ENCODE results near the gene BCCIP.

The BCCIP gene

GRCh38 chr10:125846894-125847293 is 23.5 kb downstream of the BCCIP start:
- Mint-ChIP-seq H3K4me3 (no peak overlapping the region), H3K4me1 (ENCODE audit: low read depth) (no peaks in the 10 kb centered on the region), H3K27me3 (no peaks in the 10 kb centered on the region), H3K36me3 (peaks cover 9% of the 10 kb centered on the region), H3K9me3 (ENCODE audit: low read depth) (no peaks in the 10 kb centered on the region), H3K27ac (no peak overlapping the region)

DNA sequence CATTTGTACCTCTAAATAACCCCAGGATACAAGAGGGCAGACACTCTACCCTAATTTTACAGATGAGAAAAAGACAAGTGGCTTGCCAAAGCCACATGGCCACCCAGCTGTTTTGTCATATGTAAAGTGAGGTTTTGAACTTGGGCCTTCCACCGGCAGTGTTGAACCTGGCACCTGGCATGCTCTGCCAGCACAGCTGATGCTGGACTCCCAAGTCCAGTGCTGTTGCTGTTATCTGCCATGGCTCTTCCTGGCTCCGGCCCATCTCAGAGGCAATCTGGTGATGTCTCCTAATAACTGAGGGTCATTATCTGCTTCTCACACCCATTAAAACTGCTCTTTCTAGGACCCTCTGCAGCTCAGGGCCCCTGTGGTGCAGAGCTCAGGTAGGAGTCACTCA is 25.0 kb downstream of the BCCIP start:
- Mint-ChIP-seq H3K9me3 (ENCODE audit: low read depth) (no peaks in the 10 kb centered on the region), H3K27ac (no peak overlapping the region), H3K4me1 (ENCODE audit: low read depth) (no peaks in the 10 kb centered on the region), H3K4me3 (no peak overlapping the region), H3K27me3 (no peaks in the 10 kb centered on the region), H3K36me3 (peaks cover 13% of the 10 kb centered on the region)

GRCh38 chr10:125848857-125849256 is 25.5 kb downstream of the BCCIP start:
- Mint-ChIP-seq H3K4me1 (ENCODE audit: low read depth) (no peaks in the 10 kb centered on the region), H3K4me3 (no peak overlapping the region), H3K27ac (no peak overlapping the region), H3K27me3 (no peaks in the 10 kb centered on the region), H3K36me3 (peaks cover 13% of the 10 kb centered on the region), H3K9me3 (ENCODE audit: low read depth) (no peaks in the 10 kb centered on the region)

DNA sequence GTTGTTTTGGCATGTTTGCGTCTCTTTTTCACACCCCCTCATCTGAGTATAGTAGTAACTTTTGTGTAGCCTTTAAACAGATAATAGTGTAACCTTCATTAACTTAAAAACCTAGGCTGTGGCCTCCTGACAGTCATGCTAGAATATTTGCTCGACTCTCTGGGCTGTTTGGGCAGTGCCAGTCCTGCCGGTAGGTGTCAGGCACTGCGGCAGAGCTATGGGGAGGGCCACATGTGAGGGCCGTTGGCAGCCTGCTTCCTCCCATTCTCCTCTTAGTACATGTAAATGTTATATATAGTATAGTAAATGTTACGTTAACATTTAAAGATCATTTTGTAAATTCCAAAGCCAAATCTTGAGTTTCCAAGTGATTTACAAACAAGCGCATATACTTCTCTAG is 26.1 kb downstream of the BCCIP start:
- H3K27me3 Mint-ChIP-seq: no peaks in the 10 kb centered on the region
- H3K4me3 Mint-ChIP-seq: no peak overlapping the region

DNA sequence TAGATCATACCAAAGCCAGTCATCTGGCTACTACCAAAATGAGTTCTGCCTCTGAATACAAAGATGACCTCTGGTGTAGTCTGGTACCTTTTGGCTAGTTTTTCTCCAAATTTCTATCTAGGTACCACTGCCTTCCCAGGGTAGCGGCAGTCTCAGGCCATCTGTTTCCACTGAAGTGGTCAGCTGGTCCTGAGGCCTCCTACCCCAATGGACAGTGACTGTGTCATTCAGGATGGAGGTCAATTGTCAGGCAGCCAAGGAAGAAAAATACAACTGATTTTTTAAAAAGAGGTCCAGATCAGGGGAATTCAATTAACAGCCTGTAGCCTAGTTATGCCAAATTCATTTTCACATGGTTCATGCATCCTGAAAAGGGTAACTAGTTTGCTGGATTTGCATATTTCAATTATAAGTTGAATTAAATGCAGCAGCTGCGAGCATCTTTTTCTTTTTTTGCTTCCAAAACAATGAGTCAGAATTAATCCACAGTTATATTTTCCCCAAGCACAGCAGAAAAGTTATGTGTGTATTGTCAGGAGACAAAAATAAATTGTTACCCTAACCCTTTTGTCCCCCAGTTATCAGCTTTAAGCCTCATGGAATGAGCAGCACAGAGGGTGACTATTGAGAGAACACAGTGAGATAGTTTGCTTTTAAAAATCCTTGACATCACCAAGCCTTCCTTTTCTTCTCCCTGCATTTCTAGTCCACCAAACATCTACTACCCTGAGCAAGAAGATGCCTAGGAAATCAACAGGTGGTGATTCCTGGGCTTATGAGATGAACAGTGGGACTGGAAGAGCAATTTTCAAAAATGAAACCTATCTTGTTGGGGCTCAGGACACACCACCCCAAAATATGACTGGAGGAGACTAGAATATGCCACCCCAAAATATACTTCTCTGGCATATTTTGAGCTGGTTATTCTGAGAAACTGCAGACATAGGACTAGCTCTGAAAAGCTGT is 27.7 kb downstream of the BCCIP start:
- Mint-ChIP-seq H3K27me3 (no peaks in the 10 kb centered on the region), H3K4me1 (ENCODE audit: low read depth) (no peaks in the 10 kb centered on the region), H3K36me3 (peaks cover 13% of the 10 kb centered on the region), H3K9me3 (ENCODE audit: low read depth) (no peaks in the 10 kb centered on the region), H3K4me3 (no peak overlapping the region), H3K27ac (no peak overlapping the region)

More for the DNA sequence above, 26.1 kb downstream of the BCCIP start:
- Mint-ChIP-seq H3K4me1 (ENCODE audit: low read depth) (no peaks in the 10 kb centered on the region), H3K9me3 (ENCODE audit: low read depth) (no peaks in the 10 kb centered on the region), H3K27ac (no peak overlapping the region), H3K36me3 (peaks cover 13% of the 10 kb centered on the region)

- Mint-ChIP-seq H3K4me3 (no peak overlapping the region), H3K36me3 (peaks cover 13% of the 10 kb centered on the region), H3K4me1 (ENCODE audit: low read depth) (no peaks in the 10 kb centered on the region), H3K9me3 (ENCODE audit: low read depth) (no peaks in the 10 kb centered on the region), H3K27me3 (no peaks in the 10 kb centered on the region), H3K27ac (no peak overlapping the region)
Measured at GRCh38 chr10:125852487-125852886, 29.1 kb downstream of the BCCIP start.

DNA sequence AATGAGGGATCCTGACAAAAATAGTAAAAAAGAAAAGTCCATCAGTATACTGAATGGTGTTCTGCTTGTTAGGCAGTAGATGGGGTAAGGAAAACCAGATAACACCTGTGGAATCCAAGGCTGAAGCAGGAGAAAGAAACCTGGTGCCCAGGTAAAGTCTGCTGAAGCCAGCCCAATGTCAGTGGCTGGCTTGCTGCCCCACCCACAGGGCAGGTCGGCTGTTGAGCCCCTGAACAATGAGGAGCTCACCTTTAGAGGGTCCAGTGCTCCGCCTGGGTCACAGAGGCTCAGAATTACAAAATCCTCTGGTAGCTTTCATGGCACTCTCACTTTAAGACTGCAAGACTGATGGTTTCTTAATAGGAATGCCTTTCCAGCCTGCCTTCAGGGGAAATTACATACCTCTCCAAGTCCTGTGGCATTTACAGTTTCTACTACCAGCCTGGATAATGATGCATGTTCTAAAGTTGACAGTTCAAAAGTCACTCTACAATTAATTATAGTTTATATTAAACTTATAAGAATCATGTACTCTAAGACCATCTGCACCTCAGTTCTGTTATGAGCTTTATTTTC is 33.9 kb downstream of the BCCIP start:
- H3K27ac Mint-ChIP-seq: no peak overlapping the region
- no peak overlapping the region for H3K4me3 Mint-ChIP-seq
- H3K27me3 Mint-ChIP-seq: no peaks in the 10 kb centered on the region
- no peaks in the 10 kb centered on the region for H3K4me1 Mint-ChIP-seq (ENCODE audit: low read depth)
- no peaks in the 10 kb centered on the region for H3K9me3 Mint-ChIP-seq (ENCODE audit: low read depth)
- peaks cover 4% of the 10 kb centered on the region for H3K36me3 Mint-ChIP-seq

GRCh38 chr10:125859128-125859817 is 35.9 kb downstream of the BCCIP start:
- H3K9me3 Mint-ChIP-seq (ENCODE audit: low read depth): no peaks in the 10 kb centered on the region
- H3K27me3 Mint-ChIP-seq: no peaks in the 10 kb centered on the region
- no peaks in the 10 kb centered on the region for H3K4me1 Mint-ChIP-seq (ENCODE audit: low read depth)
- no peaks in the 10 kb centered on the region for H3K36me3 Mint-ChIP-seq
- H3K27ac Mint-ChIP-seq: no peak overlapping the region
- no peak overlapping the region for H3K4me3 Mint-ChIP-seq

- Mint-ChIP-seq H3K4me1 (ENCODE audit: low read depth) (no peaks in the 10 kb centered on the region), H3K9me3 (ENCODE audit: low read depth) (no peaks in the 10 kb centered on the region), H3K4me3 (no peak overlapping the region)
Measured at GRCh38 chr10:125865120-125865519, 41.8 kb downstream of the BCCIP start.

DNA sequence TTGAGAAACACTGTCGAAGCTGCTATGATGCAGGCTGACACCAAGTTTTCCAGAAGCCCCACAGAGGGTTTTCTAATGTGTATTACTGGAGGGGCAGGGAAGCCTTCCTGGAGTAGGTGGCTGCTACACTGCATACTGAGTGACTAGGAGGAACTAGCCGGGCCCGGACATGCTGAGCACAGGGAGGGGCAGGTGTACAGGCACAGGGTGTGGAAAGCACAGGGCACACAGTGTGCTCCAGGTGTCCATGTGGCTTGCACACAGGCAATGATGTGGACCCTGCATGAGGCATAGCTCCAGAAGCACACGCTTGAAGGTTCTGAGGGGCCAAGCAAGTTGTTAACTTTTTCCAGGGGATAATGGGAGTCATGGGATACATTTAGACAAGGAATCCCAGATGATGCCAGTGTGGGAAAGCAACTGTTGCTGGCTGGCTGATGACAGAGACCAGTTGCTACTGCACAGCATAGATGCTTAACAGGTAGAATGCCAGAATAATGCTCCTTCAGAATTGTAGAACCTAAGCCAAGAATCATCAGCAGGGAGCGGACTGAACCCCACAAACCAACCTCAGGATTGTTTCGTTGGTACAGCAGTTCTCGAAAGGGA is 43.2 kb downstream of the BCCIP start:
- no peak overlapping the region for H3K4me3 Mint-ChIP-seq
- no peak overlapping the region for H3K27ac Mint-ChIP-seq
- H3K4me1 Mint-ChIP-seq (ENCODE audit: low read depth): no peaks in the 10 kb centered on the region
- H3K9me3 Mint-ChIP-seq (ENCODE audit: low read depth): no peaks in the 10 kb centered on the region
- H3K36me3 Mint-ChIP-seq: peaks cover 4% of the 10 kb centered on the region
- no peaks in the 10 kb centered on the region for H3K27me3 Mint-ChIP-seq

More at GRCh38 chr10:125865120-125865519, 41.8 kb downstream of the BCCIP start:
- Mint-ChIP-seq H3K27ac (no peak overlapping the region), H3K27me3 (no peaks in the 10 kb centered on the region), H3K36me3 (peaks cover 4% of the 10 kb centered on the region)

DNA sequence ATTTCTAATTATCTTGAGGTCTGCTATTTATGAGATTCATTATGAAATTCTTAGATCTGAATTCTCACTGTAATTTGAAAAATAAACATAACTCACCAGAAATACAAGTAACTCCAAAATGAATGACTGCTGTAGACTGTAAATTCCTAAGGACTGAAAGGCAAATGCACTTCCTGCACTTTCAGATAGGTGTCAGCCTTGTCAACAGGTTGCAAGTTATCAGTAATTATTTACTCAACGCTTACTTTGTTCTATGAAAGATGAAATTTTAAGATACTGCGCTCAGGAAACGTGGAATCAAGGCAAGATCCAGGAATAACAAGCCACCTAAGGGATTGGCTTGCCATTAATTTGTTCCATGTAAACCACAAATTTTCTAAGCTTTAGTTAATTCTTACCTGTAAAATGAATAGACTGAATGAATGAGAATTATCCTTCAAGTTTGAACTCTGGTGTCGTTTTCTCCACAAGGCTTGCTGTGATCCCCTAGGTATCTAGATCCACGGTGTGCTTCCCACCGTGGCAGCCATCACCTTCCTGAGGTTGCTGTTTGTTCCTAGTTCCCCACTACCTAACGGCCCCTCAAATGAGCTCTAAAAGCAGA is 45.1 kb downstream of the BCCIP start:
- H3K36me3 Mint-ChIP-seq: peaks cover 4% of the 10 kb centered on the region
- no peaks in the 10 kb centered on the region for H3K9me3 Mint-ChIP-seq (ENCODE audit: low read depth)
- no peak overlapping the region for H3K27ac Mint-ChIP-seq
- H3K4me1 Mint-ChIP-seq (ENCODE audit: low read depth): no peaks in the 10 kb centered on the region
- no peak overlapping the region for H3K4me3 Mint-ChIP-seq
- H3K27me3 Mint-ChIP-seq: no peaks in the 10 kb centered on the region

GRCh38 chr10:125871338-125871737 is 48.0 kb downstream of the BCCIP start:
- no peaks in the 10 kb centered on the region for H3K4me1 Mint-ChIP-seq (ENCODE audit: low read depth)
- H3K9me3 Mint-ChIP-seq (ENCODE audit: low read depth): peaks cover 3% of the 10 kb centered on the region
- H3K27ac Mint-ChIP-seq: no peak overlapping the region
- H3K27me3 Mint-ChIP-seq: no peaks in the 10 kb centered on the region
- H3K36me3 Mint-ChIP-seq: peaks cover 15% of the 10 kb centered on the region
- H3K4me3 Mint-ChIP-seq: no peak overlapping the region

- no peak overlapping the region for H3K27ac Mint-ChIP-seq
- H3K36me3 Mint-ChIP-seq: peaks cover 32% of the 10 kb centered on the region
- no peaks in the 10 kb centered on the region for H3K27me3 Mint-ChIP-seq
- H3K4me1 Mint-ChIP-seq (ENCODE audit: low read depth): no peaks in the 10 kb centered on the region
- peaks cover 3% of the 10 kb centered on the region for H3K9me3 Mint-ChIP-seq (ENCODE audit: low read depth)
- H3K4me3 Mint-ChIP-seq: no peak overlapping the region
Measured at GRCh38 chr10:125878957-125879835, 55.9 kb downstream of the BCCIP start.

DNA sequence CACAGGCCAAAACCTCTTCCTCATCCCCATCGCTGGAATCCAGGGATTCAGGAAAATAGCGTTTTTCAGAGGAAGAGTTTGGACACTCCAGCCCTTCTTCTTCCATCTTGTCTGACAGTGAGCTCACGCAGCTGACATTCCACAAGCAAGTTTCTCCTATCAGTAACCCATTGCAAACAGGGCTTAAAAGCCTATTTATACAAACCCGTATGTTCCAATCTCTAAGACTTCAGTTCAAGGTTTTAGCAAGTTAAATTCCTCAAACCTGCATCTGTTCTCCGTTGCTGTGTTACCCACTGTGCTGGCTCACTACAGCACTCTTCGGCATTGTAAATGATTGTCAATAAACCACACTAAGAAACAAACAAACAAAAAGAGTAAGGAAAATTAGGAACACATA is 57.4 kb downstream of the BCCIP start:
- Mint-ChIP-seq H3K36me3 (peaks cover 25% of the 10 kb centered on the region), H3K4me3 (no peak overlapping the region), H3K9me3 (ENCODE audit: low read depth) (no peaks in the 10 kb centered on the region), H3K27me3 (no peaks in the 10 kb centered on the region), H3K4me1 (ENCODE audit: low read depth) (no peaks in the 10 kb centered on the region), H3K27ac (no peak overlapping the region)
